ENCODE data around the gene PPP6C.
A peak's percentile ranks its signal among the peaks of the same experiment; 100 is the strongest.
"Not testable (repeated sequence)": the region's sequence is repeated elsewhere in the genome, so short reads cannot be mapped to it uniquely, and the experiment has no call there.

The PPP6C gene

DNA sequence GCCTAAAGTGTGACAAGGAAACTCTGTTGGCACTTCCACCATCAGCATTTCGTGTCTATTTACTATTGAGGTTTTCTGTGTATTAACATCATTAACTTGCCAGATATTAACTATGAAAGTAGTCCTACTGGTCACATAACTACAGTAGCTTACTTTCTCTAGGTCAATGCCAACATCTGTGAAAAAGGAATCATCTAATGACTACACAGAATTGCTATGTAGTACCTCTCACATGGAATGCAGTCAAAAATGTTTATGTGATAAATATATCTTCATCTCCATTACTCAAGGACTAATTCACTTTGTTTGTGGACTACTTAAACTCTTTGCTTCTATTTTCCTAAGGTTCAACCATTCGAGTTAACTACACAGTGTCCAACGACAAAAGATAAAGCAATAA is 48.4 kb downstream of the PPP6C start:
- no peak for DNase-seq

DNA sequence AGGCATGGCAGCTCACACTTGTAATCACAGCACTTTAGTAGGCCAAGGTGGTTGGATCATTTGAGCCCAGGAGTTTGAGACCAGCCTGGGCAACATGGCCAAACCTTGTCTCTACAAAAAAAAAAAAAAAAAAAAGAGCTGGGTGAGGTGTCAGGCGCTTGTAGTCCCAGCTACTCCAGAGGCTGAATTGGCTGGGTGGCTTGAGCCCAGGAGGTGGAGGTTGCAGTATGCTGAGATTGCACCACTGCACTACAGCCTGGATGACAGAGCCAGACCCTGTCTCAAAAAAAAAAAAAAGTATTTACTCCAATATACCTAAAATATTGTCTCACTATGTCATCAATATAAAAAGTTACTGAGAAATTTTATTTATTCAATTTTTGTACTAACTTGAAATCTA is 49.0 kb downstream of the PPP6C start:
- no peak for DNase-seq

DNA sequence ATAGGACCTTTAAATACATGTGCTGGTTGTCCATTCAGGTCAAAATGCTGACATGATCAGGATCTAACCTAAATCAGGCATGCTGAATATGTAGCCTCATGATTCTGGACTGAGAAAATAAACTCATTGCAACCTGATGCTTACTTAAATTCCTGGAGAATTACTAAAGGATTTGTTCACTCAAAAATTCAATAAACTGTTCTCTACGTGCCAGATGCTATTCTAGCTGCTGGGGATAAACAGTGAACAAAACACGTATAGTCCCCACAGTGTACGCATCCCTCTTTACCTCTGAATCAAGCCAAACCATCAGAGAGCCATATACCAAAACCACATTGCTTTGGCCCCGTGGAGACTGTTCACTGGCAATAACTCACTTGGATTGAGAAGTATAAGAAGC is 52.4 kb downstream of the PPP6C start:
- no peak for DNase-seq

GRCh38 chr9:125134976-125135375 is 54.6 kb downstream of the PPP6C start:
- no peak for DNase-seq

DNA sequence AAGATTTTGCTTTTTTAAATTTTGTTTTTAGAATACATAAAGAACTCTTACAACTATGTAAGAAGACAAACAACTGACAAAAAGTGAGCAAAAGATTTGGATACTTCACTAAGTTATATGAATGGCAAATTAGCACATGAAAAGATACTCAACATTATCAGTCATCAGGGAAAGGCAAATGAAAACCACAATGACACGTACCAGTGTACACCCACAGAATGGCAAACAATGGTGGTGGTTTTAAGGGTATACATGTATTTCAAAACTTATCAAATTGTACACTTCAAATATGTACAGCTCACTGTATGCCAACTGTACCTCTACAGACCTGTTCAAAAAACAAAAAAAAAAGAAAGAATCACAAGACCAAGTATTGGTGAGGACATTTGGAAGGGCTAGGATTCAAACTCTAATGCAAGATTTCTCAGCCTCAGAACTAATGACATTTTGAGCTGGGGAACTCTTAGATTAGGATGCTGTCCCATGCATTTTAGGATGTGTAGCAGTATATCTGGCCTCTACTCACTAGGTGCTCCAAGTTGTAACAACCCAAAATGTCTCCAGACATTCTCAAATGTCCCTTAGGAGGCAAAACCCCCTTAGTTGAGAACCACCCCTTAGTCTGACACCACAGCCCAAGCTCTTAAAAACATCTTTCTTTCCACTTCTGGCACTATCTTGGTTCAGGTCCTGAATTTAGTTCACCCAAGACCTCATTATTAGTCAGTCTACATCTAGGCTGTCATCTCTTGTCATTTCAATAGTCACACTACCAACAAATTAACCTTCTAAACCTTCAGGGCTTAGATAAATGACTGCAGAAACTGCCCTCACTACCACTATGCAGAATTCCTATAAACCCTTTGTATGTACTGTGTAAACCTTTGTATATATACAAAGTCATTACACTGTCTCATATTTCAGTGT is 55.9 kb downstream of the PPP6C start:
- no peak for DNase-seq

DNA sequence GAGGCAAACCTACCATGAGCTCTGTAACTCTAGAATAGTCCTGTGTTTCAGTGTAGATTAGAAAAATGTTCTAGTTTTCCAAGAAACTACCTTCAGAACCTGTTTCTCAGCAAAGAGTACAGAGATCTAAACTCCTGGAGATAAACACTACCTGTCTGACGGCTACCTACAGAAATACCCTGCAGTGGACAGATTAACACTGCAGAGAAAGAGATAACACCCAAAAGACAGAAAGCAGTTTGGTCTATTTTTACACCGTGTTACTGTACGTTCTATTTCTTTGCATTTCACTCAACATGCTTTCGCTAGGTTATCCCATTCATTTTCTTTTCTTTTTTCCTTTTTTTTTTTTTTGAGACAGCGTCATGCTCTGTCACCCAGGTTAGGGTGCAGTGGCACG is 57.8 kb downstream of the PPP6C start:
- DNase-seq, result no peak

GRCh38 chr9:125126019-125126746 is 63.4 kb downstream of the PPP6C start:
- peak; percentile 89 for DNase-seq

DNA sequence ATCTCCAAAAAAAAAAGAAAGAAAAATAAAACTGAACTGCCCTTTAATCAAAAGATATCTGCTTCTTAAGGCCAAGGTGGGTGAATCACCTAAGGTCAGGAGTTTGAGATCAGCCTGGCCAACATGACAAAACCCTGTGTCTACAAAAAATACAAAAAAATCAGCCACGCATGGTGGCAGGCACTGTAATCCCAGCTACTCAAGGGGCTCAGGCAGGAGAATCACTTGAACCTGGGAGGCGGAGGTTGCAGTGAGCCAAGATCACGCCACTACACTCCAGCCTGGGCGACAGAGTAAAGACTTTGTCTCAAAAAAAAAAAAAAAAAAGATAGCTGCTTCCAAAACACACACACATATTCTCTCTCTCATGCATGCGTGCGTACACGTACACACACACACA is 64.1 kb downstream of the PPP6C start:
- no peak for DNase-seq

GRCh38 chr9:125121146-125121545 is 68.5 kb downstream of the PPP6C start:
- DNase-seq, result no peak

GRCh38 chr9:125119643-125120286 is 69.8 kb downstream of the PPP6C start:
- DNase-seq, result no peak

DNA sequence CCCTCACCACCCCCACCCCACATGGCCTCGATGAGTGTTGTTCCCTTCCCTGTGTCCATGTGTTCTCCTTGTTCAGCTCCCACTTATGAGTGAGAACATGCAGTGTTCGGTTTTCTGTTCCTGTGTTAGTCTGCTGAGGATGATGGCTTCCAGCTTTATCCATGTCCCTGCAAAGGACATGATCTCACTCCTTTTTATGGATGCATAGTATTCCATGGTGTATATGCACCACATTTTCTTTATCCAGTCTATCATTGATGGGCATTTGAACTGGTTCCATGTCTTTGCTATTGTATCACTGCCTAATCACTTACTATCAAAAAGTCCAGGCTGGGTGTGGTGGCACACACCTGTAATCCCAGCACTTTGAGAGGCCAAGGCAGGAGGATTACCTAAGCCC is 70.9 kb downstream of the PPP6C start:
- not testable (repeated sequence) for DNase-seq

GRCh38 chr9:125114503-125114902 is 75.1 kb downstream of the PPP6C start:
- not testable (repeated sequence) for DNase-seq

DNA sequence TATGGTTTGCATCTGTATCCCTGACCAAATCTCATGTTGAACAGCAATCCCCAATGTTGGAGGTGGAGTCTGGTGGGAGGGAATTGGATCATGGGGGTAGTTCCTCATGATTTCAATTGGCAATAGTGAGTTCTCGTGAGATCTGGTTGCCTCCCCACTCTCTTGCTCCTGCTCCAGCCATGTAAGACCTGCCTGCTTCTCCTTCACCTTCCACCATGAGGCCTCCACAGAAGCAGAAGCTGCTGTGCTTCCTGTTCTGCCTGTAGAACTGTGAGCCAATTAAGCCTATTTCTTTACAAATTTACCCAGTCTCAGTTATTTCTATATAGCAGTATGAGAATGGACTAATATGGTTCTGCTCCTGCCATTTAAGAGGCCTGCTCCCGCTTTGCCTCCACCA is 79.1 kb downstream of the PPP6C start:
- no peak for DNase-seq

- not testable (repeated sequence) for DNase-seq
Measured at GRCh38 chr9:125108541-125108940, 81.1 kb downstream of the PPP6C start.

- DNase-seq, result no peak
Measured at GRCh38 chr9:125106285-125106893, 83.2 kb downstream of the PPP6C start.

GRCh38 chr9:125103770-125104460 is 85.7 kb downstream of the PPP6C start:
- no peak for DNase-seq

DNA sequence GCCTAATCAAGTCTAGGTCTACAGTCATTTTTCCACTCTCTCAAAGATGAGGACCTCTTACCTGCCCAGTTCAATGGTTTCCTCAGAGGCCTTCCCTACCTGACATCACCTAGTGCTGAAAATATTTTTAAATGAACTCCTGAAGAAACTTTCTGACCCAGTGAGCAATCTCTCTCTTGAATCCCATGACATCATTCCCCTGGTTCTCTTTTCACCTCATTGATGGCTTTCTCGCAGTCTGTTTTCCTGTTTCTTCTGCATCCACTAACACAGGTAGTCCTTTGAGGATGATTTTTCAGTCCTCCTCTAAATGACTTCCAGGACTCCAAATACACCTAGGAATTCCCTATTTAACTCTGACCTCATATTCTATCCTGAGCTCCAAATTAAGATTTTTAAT is 86.6 kb downstream of the PPP6C start:
- DNase-seq, result no peak

- DNase-seq, result no peak
Measured at GRCh38 chr9:125100822-125101221, 88.8 kb downstream of the PPP6C start.

DNA sequence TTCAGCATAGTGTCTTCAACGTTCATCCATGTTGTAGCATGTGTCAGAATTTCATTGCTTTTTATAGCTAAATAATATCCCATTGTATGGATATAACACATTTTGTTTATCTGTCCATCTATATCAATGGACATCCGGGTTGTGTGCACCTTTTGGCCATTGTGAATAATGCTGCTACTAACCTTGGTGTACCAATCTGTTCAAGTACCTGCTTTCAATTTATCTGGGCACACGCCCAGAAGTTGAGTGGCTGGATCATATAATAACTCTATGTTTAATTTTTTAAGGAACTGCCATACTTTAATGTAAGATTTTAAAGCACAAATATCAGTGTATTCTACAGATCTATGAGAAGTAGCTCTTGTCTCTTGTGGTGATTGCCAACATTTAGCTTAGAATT is 89.8 kb downstream of the PPP6C start:
- DNase-seq, result no peak

All from right forelimb (tissue), 1 donor.